Gastrocnemius medialis (tissue), 4 donors: ENCODE results near the gene PRR5.

Source experiments
- POLR2A ChIP-seq, 2 donors: fragments of 450-650 bp; IDR thresholded peaks; one replicate each; pipeline ENCODE4 v1.6.1; 2017; ENCODE audit warnings: antibody characterized with exemption in 2 of 2, mild to moderate bottlenecking in 2 of 2, moderate library complexity in 2 of 2
- TF ChIP-seq, protein P1 (sequence below), 5 experiments: fragments of 450-650 bp in 3 of 5; fragments of 200-600 bp in 2 of 5; sonication (generic) in 2 of 5; IDR thresholded peaks in 4 of 5; conservative IDR thresholded peaks in 1 of 5; 1 replicate in 4 of 5; 2 replicates in 1 of 5; pipeline ENCODE4 v1.5.1; 2016 to 2019; ENCODE audit warnings: antibody characterized with exemption in 5 of 5, mild to moderate bottlenecking in 3 of 5, moderate library complexity in 3 of 5

DNA sequence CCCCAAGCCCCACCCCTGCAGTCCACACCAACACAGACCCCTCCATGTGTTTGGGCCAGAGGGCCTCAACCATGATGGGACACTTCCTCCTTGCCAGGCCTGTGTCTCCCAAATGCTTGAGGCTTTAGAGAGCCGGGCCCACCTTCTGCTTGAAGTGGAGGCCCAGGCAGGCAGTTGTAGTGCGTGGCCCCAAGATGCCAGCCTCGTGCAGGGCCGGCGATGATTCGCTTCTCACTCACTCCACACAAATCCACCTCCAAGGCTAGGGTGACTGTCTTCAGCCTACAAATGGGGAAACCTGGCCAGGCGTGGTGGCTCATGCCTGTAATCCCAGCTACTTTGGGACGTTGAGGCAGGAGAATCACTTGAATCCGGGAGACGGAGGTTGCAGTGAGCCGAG is 5.7 kb downstream of the PRR5 start:
- TF ChIP-seq, protein P1, sequence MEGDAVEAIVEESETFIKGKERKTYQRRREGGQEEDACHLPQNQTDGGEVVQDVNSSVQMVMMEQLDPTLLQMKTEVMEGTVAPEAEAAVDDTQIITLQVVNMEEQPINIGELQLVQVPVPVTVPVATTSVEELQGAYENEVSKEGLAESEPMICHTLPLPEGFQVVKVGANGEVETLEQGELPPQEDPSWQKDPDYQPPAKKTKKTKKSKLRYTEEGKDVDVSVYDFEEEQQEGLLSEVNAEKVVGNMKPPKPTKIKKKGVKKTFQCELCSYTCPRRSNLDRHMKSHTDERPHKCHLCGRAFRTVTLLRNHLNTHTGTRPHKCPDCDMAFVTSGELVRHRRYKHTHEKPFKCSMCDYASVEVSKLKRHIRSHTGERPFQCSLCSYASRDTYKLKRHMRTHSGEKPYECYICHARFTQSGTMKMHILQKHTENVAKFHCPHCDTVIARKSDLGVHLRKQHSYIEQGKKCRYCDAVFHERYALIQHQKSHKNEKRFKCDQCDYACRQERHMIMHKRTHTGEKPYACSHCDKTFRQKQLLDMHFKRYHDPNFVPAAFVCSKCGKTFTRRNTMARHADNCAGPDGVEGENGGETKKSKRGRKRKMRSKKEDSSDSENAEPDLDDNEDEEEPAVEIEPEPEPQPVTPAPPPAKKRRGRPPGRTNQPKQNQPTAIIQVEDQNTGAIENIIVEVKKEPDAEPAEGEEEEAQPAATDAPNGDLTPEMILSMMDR (IDR thresholded peaks at IDR 0.05 in 4 of 5, conservative IDR thresholded peaks at IDR 0.05 in 1 of 5), result no peak
- TF ChIP-seq POLR2A (IDR thresholded peaks at IDR 0.05), result no peak
